ENCODE measurements around the gene IMPG2.

GRCh38 chr3:101303836-101304235 lies 16.5 kb downstream of the IMPG2 start:
- TF ChIP-seq CTCF (IDR thresholded peaks at IDR 0.05) (no peak), POLR2A (IDR thresholded peaks at IDR 0.05) (no peak)

All from prostate gland (tissue), 2 donors.